ENCODE results near the gene PLXNA1.

PLXNA1 gene

GRCh38 chr3:126987129-126987528, 4.2 kb downstream of the PLXNA1 start:
- H3K4me3 ChIP-seq (ENCODE audit: low read length), result no peak overlapping the region
- no peaks in the 10 kb centered on the region for H3K36me3 ChIP-seq (replicated peaks; ENCODE audit: insufficient read depth, low read length)
- H3K27ac ChIP-seq (ENCODE audit: low read length), result no peak overlapping the region
- H3K9me2 ChIP-seq (replicated peaks; ENCODE audit: insufficient read depth, low read length), result no peaks in the 10 kb centered on the region
- H4K20me1 ChIP-seq (ENCODE audit: insufficient read depth, low read length), result no peaks in the 10 kb centered on the region
- no peak overlapping the region for H3K9ac ChIP-seq (ENCODE audit: low read length)
- H3K4me2 ChIP-seq (ENCODE audit: low read depth, low read length), result no peak overlapping the region
- no peak for DNase-seq
- no peaks in the 10 kb centered on the region for H3F3A ChIP-seq (ENCODE audit: insufficient read depth, low read length)
- H3K4me1 ChIP-seq (ENCODE audit: low read length), result no peaks in the 10 kb centered on the region
- H2AFZ ChIP-seq (ENCODE audit: low read length), result no peak overlapping the region
- H3K79me2 ChIP-seq (ENCODE audit: low read length), result peaks cover 28% of the 10 kb centered on the region
- no peak for TF ChIP-seq EZH2 (optimal IDR thresholded peaks at IDR 0.05; ENCODE audit: low read depth, low read length)
- TF ChIP-seq CTCF (IDR thresholded peaks at IDR 0.05; ENCODE audit: low read length), result no peak
- no peak for TF ChIP-seq EZH2phosphoT487 (IDR thresholded peaks at IDR 0.05; ENCODE audit: low read length)
- no peaks in the 10 kb centered on the region for H3K27me3 ChIP-seq (replicated peaks; ENCODE audit: insufficient read depth, low read length)
- H3K9me3 ChIP-seq (replicated peaks; ENCODE audit: insufficient read depth, low read length), result no peaks in the 10 kb centered on the region

- Histone ChIP-seq H3K9ac (ENCODE audit: low read length) (no peak overlapping the region), H2AFZ (ENCODE audit: low read length) (no peak overlapping the region), H3K9me2 (replicated peaks; ENCODE audit: insufficient read depth, low read length) (no peaks in the 10 kb centered on the region), H3F3A (ENCODE audit: insufficient read depth, low read length) (no peaks in the 10 kb centered on the region), H3K9me3 (replicated peaks; ENCODE audit: insufficient read depth, low read length) (no peaks in the 10 kb centered on the region), H3K4me3 (ENCODE audit: low read length) (no peak overlapping the region), H3K4me2 (ENCODE audit: low read depth, low read length) (no peak overlapping the region), H3K27me3 (replicated peaks; ENCODE audit: insufficient read depth, low read length) (no peaks in the 10 kb centered on the region), H3K4me1 (ENCODE audit: low read length) (no peaks in the 10 kb centered on the region), H3K36me3 (replicated peaks; ENCODE audit: insufficient read depth, low read length) (no peaks in the 10 kb centered on the region), H4K20me1 (ENCODE audit: insufficient read depth, low read length) (no peaks in the 10 kb centered on the region), H3K79me2 (ENCODE audit: low read length) (peaks cover 28% of the 10 kb centered on the region), H3K27ac (ENCODE audit: low read length) (no peak overlapping the region)
- DNase-seq, result no peak
- TF ChIP-seq CTCF (IDR thresholded peaks at IDR 0.05; ENCODE audit: low read length) (no peak), EZH2 (optimal IDR thresholded peaks at IDR 0.05; ENCODE audit: low read depth, low read length) (no peak), EZH2phosphoT487 (IDR thresholded peaks at IDR 0.05; ENCODE audit: low read length) (no peak)
These were observed 4.7 kb downstream of the PLXNA1 start for GRCh38 chr3:126987596-126987995.

DNA sequence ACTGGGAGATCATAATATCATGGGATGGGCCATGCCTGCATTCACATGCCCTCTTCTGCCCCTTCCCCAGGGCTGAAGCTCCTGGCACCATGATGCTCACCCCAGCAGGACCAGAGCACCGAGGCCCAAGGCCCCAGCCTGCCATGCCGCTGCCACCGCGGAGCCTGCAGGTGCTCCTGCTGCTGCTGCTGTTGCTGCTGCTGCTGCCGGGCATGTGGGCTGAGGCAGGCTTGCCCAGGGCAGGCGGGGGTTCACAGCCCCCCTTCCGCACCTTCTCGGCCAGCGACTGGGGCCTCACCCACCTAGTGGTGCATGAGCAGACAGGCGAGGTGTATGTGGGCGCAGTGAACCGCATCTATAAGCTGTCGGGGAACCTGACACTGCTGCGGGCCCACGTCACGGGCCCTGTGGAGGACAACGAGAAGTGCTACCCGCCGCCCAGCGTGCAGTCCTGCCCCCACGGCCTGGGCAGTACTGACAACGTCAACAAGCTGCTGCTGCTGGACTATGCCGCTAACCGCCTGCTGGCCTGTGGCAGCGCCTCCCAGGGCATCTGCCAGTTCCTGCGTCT, 5.6 kb downstream of the PLXNA1 start:
- H3K27ac ChIP-seq (ENCODE audit: low read length), result no peak overlapping the region
- H3K4me2 ChIP-seq (ENCODE audit: low read depth, low read length), result no peak overlapping the region
- H3K79me2 ChIP-seq (ENCODE audit: low read length), result peaks cover 28% of the 10 kb centered on the region
- no peaks in the 10 kb centered on the region for H3K9me3 ChIP-seq (replicated peaks; ENCODE audit: insufficient read depth, low read length)
- H3K36me3 ChIP-seq (replicated peaks; ENCODE audit: insufficient read depth, low read length), result no peaks in the 10 kb centered on the region
- DNase-seq, result no peak
- no peak overlapping the region for H2AFZ ChIP-seq (ENCODE audit: low read length)
- no peak overlapping the region for H3K9ac ChIP-seq (ENCODE audit: low read length)
- TF ChIP-seq EZH2phosphoT487 (IDR thresholded peaks at IDR 0.05; ENCODE audit: low read length) (no peak), CTCF (IDR thresholded peaks at IDR 0.05; ENCODE audit: low read length) (no peak), EZH2 (optimal IDR thresholded peaks at IDR 0.05; ENCODE audit: low read depth, low read length) (no peak)
- H4K20me1 ChIP-seq (ENCODE audit: insufficient read depth, low read length), result no peaks in the 10 kb centered on the region
- no peaks in the 10 kb centered on the region for H3F3A ChIP-seq (ENCODE audit: insufficient read depth, low read length)
- H3K9me2 ChIP-seq (replicated peaks; ENCODE audit: insufficient read depth, low read length), result no peaks in the 10 kb centered on the region
- no peaks in the 10 kb centered on the region for H3K27me3 ChIP-seq (replicated peaks; ENCODE audit: insufficient read depth, low read length)
- H3K4me3 ChIP-seq (ENCODE audit: low read length), result no peak overlapping the region
- H3K4me1 ChIP-seq (ENCODE audit: low read length), result no peaks in the 10 kb centered on the region

All from MM.1S (cell line).